PC-9 (cell line): ENCODE data around the gene SIGMAR1. TPM values are rescaled to one million over a fixed set of nuclear protein-coding genes. Genes with fewer than 3 reads are reported as not detected.

Source experiments
- BruUV-seq: library from RNA; stranded (reverse); fragments of 400-500 nt; replicated peaks from 2 replicates; lab custom pipeline; 2021; lab: Mats Ljungman, UMichigan
- CTCF ChIA-PET: fragments of 300-600 bp; sonication (Branson Sonifier 250); formaldehyde crosslinking; loops from one replicate; lab custom pipeline; 2022; ENCODE audit warnings: antibody characterized with exemption; lab: Charles Lee
- POLR2A ChIA-PET: fragments of 300-600 bp; sonication (Branson Sonifier 250); formaldehyde crosslinking; loops from one replicate; lab custom pipeline; 2022; ENCODE audit warnings: antibody characterized with exemption; ENCODE audit not compliant: unreplicated experiment; lab: Charles Lee
- DNase-seq, 2 experiments: peaks; one replicate each; pipeline versions ENCODE4 v3.0.0 to v3.0.0-alpha.2; 2015 to 2022; ENCODE audit warnings: mixed read lengths in 1 of 2
- H2AFZ ChIP-seq: fragments of 200-600 bp; sonication (generic); 2 replicates; pipeline ENCODE4 v1.8.1; 2017; ENCODE audit warnings: antibody characterized with exemption
- H3F3A ChIP-seq: fragments of 200-600 bp; sonication (generic); 2 replicates; pipeline ENCODE4 v1.8.1; 2017; ENCODE audit warnings: antibody characterized with exemption, mild to moderate bottlenecking, low read depth; ENCODE audit not compliant: insufficient read depth
- H3K27ac ChIP-seq: fragments of 200-600 bp; sonication (generic); 2 replicates; pipeline ENCODE4 v1.6.1; 2016; ENCODE audit warnings: mixed run types
- H3K27me3 ChIP-seq: fragments of 200-600 bp; sonication (generic); 2 replicates; pipeline ENCODE4 v1.6.1; 2016; ENCODE audit warnings: low read depth, mixed run types; ENCODE audit not compliant: insufficient read depth
- H3K36me3 ChIP-seq: fragments of 200-600 bp; sonication (generic); 2 replicates; pipeline ENCODE4 v1.6.1; 2016; ENCODE audit warnings: low read depth, mixed run types
- H3K4me1 ChIP-seq: fragments of 200-600 bp; sonication (generic); replicated peaks from 2 replicates; pipeline ENCODE4 v1.6.1; 2016; ENCODE audit warnings: mixed run types; ENCODE audit not compliant: insufficient read depth
- H3K4me2 ChIP-seq: fragments of 200-600 bp; sonication (generic); 2 replicates; pipeline ENCODE4 v1.6.1; 2017; ENCODE audit warnings: mixed run types
- H3K4me3 ChIP-seq: fragments of 200-600 bp; sonication (generic); 2 replicates; pipeline ENCODE4 v1.6.1; 2016; ENCODE audit warnings: mixed run types
- H3K79me2 ChIP-seq: fragments of 200-600 bp; sonication (generic); 2 replicates; pipeline ENCODE4 v1.6.1; 2017; ENCODE audit warnings: low read depth, mixed run types
- H3K9me2 ChIP-seq: fragments of 200-600 bp; sonication (generic); 2 replicates; pipeline ENCODE4 v1.8.1; 2017; ENCODE audit warnings: mild to moderate bottlenecking; ENCODE audit not compliant: insufficient read depth
- H3K9me3 ChIP-seq: fragments of 200-600 bp; sonication (generic); 2 replicates; pipeline ENCODE4 v1.8.1; 2016; ENCODE audit warnings: low read depth; ENCODE audit not compliant: insufficient read depth
- H4K20me1 ChIP-seq: fragments of 200-600 bp; sonication (generic); 2 replicates; pipeline ENCODE4 v1.8.1; 2017; ENCODE audit not compliant: insufficient read depth
- CTCF ChIP-seq: fragments of 200-600 bp; sonication (generic); conservative IDR thresholded peaks from 2 replicates; pipeline ENCODE4 v1.6.1; 2017; ENCODE audit warnings: mixed run types, antibody characterized with exemption, mild to moderate bottlenecking, moderate library complexity
- EZH2 ChIP-seq: fragments of 200-600 bp; sonication (generic); IDR thresholded peaks from 2 replicates; pipeline ENCODE4 v1.8.0; 2017; ENCODE audit warnings: antibody characterized with exemption, low read depth
- intact Hi-C: fragments of 100-400 bp; cut with micrococcal nuclease; formaldehyde crosslinking; loops from one replicate; pipeline ENCODE4 v1.10.0; 2022; ENCODE audit not compliant: unreplicated experiment
- total RNA-seq: library from RNA; stranded (reverse); gene quantifications from 2 replicates; pipeline ENCODE4 v1.2.3, GENCODE V29; 2021

The SIGMAR1 gene
- total RNA-seq, 1 experiment from 2014 or later, result 57.9 TPM

GRCh38 chr9:34615132-34615531 lies 22.5 kb downstream of the SIGMAR1 start:
- DNase-seq, result no peak
- Histone ChIP-seq H2AFZ (no peak overlapping the region), H3K9me3 (no peaks in the 10 kb centered on the region), H3F3A (no peaks in the 10 kb centered on the region), H3K27ac (no peak overlapping the region), H3K4me2 (no peak overlapping the region), H3K9me2 (no peaks in the 10 kb centered on the region), H3K27me3 (no peaks in the 10 kb centered on the region), H3K4me3 (no peak overlapping the region), H3K4me1 (0 out of 2 replicates have a peak, but pooled peaks cover 4% of the 10 kb centered on the region), H4K20me1 (no peaks in the 10 kb centered on the region), H3K79me2 (0 out of 2 replicates have a peak, but pooled peaks cover 8% of the 10 kb centered on the region), H3K36me3 (no peaks in the 10 kb centered on the region)
- ChIA-PET POLR2A (no interaction called here), CTCF (interaction anchor here (0.7 kb wide), 1 partner anchor 15 kb away, joined by 3 read pairs; no protein-coding TSS in a partner anchor)
- no TSS peak for BruUV-seq
- TF ChIP-seq EZH2 (no peak), CTCF (no peak)
- intact Hi-C loops, result no loop called here

- Histone ChIP-seq H3K79me2 (0 out of 2 replicates have a peak, but pooled peaks cover 8% of the 10 kb centered on the region), H2AFZ (peak overlapping the region; percentile 97; the same call in 1 of the 2 replicates), H3K9me2 (no peaks in the 10 kb centered on the region), H3K4me3 (peak overlapping the region; percentile 86), H3F3A (no peaks in the 10 kb centered on the region), H3K4me2 (peak overlapping the region; percentile 88), H3K27ac (no peak overlapping the region), H3K4me1 (0 out of 2 replicates have a peak, but pooled peaks cover 4% of the 10 kb centered on the region), H3K27me3 (no peaks in the 10 kb centered on the region), H3K36me3 (no peaks in the 10 kb centered on the region), H3K9me3 (no peaks in the 10 kb centered on the region), H4K20me1 (no peaks in the 10 kb centered on the region)
- BruUV-seq, result TSS peak; percentile 81
- intact Hi-C loops, result loop anchor here (2.0 kb wide), 2 partner anchors 22 to 90 kb away; no protein-coding TSS in a partner anchor
- ChIA-PET CTCF (no interaction called here), POLR2A (no interaction called here)
- TF ChIP-seq CTCF, result peak; percentile 70
- no peak for TF ChIP-seq EZH2
- peak; percentile 52 to 62 for DNase-seq
Observed at GRCh38 chr9:34612788-34613390, 24.7 kb downstream of the SIGMAR1 start.

GRCh38 chr9:34611811-34612787 lies 25.5 kb downstream of the SIGMAR1 start, which contains the start of gene RPP25L:
Gene RPP25L (minus strand): TSS chr9:34612097. CDS start chr9:34611296, 801 bp downstream.
- Histone ChIP-seq H3K4me3 (peak within 1 kb of the TSS; percentile 86), H3K27me3 (no peaks in the 10 kb centered on the region), H3K36me3 (no peaks in the 10 kb centered on the region), H3K27ac (peak within 1 kb of the TSS; percentile 23; the same call in 1 of the 2 replicates), H3K9me2 (no peaks in the 10 kb centered on the region), H2AFZ (peak within 1 kb of the TSS; percentile 97), H4K20me1 (no peaks in the 10 kb centered on the region), H3K79me2 (0 out of 2 replicates have a peak, but pooled peaks cover 8% of the 10 kb centered on the region), H3K4me1 (0 out of 2 replicates have a peak, but pooled peaks cover 4% of the 10 kb centered on the region), H3K9me3 (no peaks in the 10 kb centered on the region), H3F3A (no peaks in the 10 kb centered on the region), H3K4me2 (peak within 1 kb of the TSS; percentile 88)
- BruUV-seq, result no TSS peak
- CTCF ChIA-PET, result interaction anchor here (0.6 kb wide), 1 partner anchor 238 kb away, joined by 3 read pairs; no protein-coding TSS in a partner anchor
- peak; percentile 52 to 78 for DNase-seq
- POLR2A ChIA-PET, result no interaction called here
- intact Hi-C loops, result loop anchor here (2.0 kb wide), 2 partner anchors 23 to 91 kb away; no protein-coding TSS in a partner anchor
- TF ChIP-seq CTCF (no peak), EZH2 (no peak)
